ENCODE data around the gene IQCE. TPM values are rescaled to one million over a fixed set of nuclear protein-coding genes. Genes with fewer than 3 reads are reported as not detected.
A peak's percentile ranks its signal among the peaks of the same experiment; 100 is the strongest.

The IQCE gene
- total RNA-seq, 1 experiment from 2014 or later, result 94.8 TPM

- Mint-ChIP-seq H3K4me3 (ENCODE audit: low read depth, unreplicated experiment) (no peak overlapping the region), H3K36me3 (ENCODE audit: insufficient read depth, unreplicated experiment) (peaks cover 42% of the 10 kb centered on the region), H3K27me3 (ENCODE audit: unreplicated experiment) (peaks cover 15% of the 10 kb centered on the region), H3K9me3 (ENCODE audit: low read depth, unreplicated experiment) (no peaks in the 10 kb centered on the region), H3K4me1 (ENCODE audit: low read depth, unreplicated experiment) (peaks cover 13% of the 10 kb centered on the region), H3K27ac (ENCODE audit: unreplicated experiment) (no peak overlapping the region)
- no peak for TF ChIP-seq CTCF (IDR thresholded peaks at IDR 0.05; ENCODE audit: unreplicated experiment)
- intact Hi-C loops (cut with micrococcal nuclease; ENCODE audit: unreplicated experiment), result no loop called here
- BruUV-seq (replicated peaks), result no TSS peak
- DNase-seq, result no peak
- CTCF ChIA-PET, result interaction anchor here (0.6 to 1.1 kb wide), 5 partner anchors 18 to 1160 kb away, joined by 3 to 4 read pairs (median 3); partner anchors contain the start of gene TTYH3
These were observed 54.5 kb downstream of the IQCE start for GRCh38 chr7:2613098-2613930.

GRCh38 chr7:2613931-2614600 lies 55.3 kb downstream of the IQCE start:
- Mint-ChIP-seq H3K9me3 (ENCODE audit: low read depth, unreplicated experiment) (no peaks in the 10 kb centered on the region), H3K27me3 (ENCODE audit: unreplicated experiment) (peaks cover 20% of the 10 kb centered on the region), H3K4me1 (ENCODE audit: low read depth, unreplicated experiment) (peaks cover 14% of the 10 kb centered on the region), H3K36me3 (ENCODE audit: insufficient read depth, unreplicated experiment) (peaks cover 37% of the 10 kb centered on the region), H3K27ac (ENCODE audit: unreplicated experiment) (no peak overlapping the region), H3K4me3 (ENCODE audit: low read depth, unreplicated experiment) (no peak overlapping the region)
- BruUV-seq (replicated peaks), result TSS peak; percentile 37
- no peak for TF ChIP-seq CTCF (IDR thresholded peaks at IDR 0.05; ENCODE audit: unreplicated experiment)
- CTCF ChIA-PET, result interaction anchor here (0.6 to 1.2 kb wide), 4 partner anchors 17 to 634 kb away, joined by 3 to 4 read pairs (median 3); partner anchors contain the start of gene TTYH3
- no peak for DNase-seq
- intact Hi-C loops (cut with micrococcal nuclease; ENCODE audit: unreplicated experiment), result no loop called here

- peaks cover 14% of the 10 kb centered on the region for H3K4me1 Mint-ChIP-seq (ENCODE audit: low read depth, unreplicated experiment)
- peaks cover 20% of the 10 kb centered on the region for H3K27me3 Mint-ChIP-seq (ENCODE audit: unreplicated experiment)
- no peak overlapping the region for H3K27ac Mint-ChIP-seq (ENCODE audit: unreplicated experiment)
- H3K9me3 Mint-ChIP-seq (ENCODE audit: low read depth, unreplicated experiment), result no peaks in the 10 kb centered on the region
- H3K4me3 Mint-ChIP-seq (ENCODE audit: low read depth, unreplicated experiment), result no peak overlapping the region
- intact Hi-C loops (cut with micrococcal nuclease; ENCODE audit: unreplicated experiment), result no loop called here
- CTCF ChIA-PET, result interaction anchor here (0.5 to 1.2 kb wide), 4 partner anchors 17 to 55 kb away, joined by 3 to 5 read pairs (median 3); partner anchors contain the start of gene TTYH3
- no TSS peak for BruUV-seq (replicated peaks)
- H3K36me3 Mint-ChIP-seq (ENCODE audit: insufficient read depth, unreplicated experiment), result peaks cover 35% of the 10 kb centered on the region
- no peak for DNase-seq
- TF ChIP-seq CTCF (IDR thresholded peaks at IDR 0.05; ENCODE audit: unreplicated experiment), result no peak
These were observed 56.0 kb downstream of the IQCE start for GRCh38 chr7:2614631-2615330.

All from Calu3 (cell line).